ENCODE measurements around the gene AGMO. TPM values are rescaled to one million over a fixed set of nuclear protein-coding genes. Genes with fewer than 3 reads are reported as not detected.

Gene AGMO
- total RNA-seq, 1 experiment from 2014 or later: 0.11 TPM

GRCh38 chr7:15475808-15476530 lies 85.8 kb downstream of the AGMO start:
- ChIA-PET POLR2A (ENCODE audit: unreplicated experiment) (no interaction called here), CTCF (no interaction called here)
- Histone ChIP-seq H3K4me3 (ENCODE audit: low read length) (no peak overlapping the region), H3K27me3 (ENCODE audit: low read length) (peaks cover 11% of the 10 kb centered on the region; the same call in 1 of the 2 replicates), H3K9me2 (replicated peaks; ENCODE audit: low read length) (no peaks in the 10 kb centered on the region), H3K4me2 (ENCODE audit: low read length) (no peak overlapping the region), H3K36me3 (ENCODE audit: low read depth, low read length) (no peaks in the 10 kb centered on the region), H2AFZ (ENCODE audit: low read length) (no peak overlapping the region), H3K9ac (ENCODE audit: low read length) (no peak overlapping the region), H3K27ac (ENCODE audit: low read length) (no peak overlapping the region), H3K9me3 (ENCODE audit: low read length) (no peaks in the 10 kb centered on the region), H3K79me2 (ENCODE audit: low read length) (no peaks in the 10 kb centered on the region), H3K4me1 (ENCODE audit: insufficient read depth, low read length) (no peaks in the 10 kb centered on the region), H3F3A (ENCODE audit: low read length, unreplicated experiment) (no peaks in the 10 kb centered on the region), H4K20me1 (ENCODE audit: low read length) (no peaks in the 10 kb centered on the region)
- no TSS peak for BruUV-seq (replicated peaks)
- intact Hi-C loops (cut with micrococcal nuclease): no loop called here
- TF ChIP-seq CTCF (conservative IDR thresholded peaks at IDR 0.05; ENCODE audit: low read depth, low read length) (no peak), EZH2 (IDR thresholded peaks at IDR 0.05; ENCODE audit: low read length, unreplicated experiment) (no peak), EZH2phosphoT487 (IDR thresholded peaks at IDR 0.05; ENCODE audit: borderline replicate concordance, low read length) (no peak)
- ATAC-seq: no peak
- no peak for DNase-seq

DNA sequence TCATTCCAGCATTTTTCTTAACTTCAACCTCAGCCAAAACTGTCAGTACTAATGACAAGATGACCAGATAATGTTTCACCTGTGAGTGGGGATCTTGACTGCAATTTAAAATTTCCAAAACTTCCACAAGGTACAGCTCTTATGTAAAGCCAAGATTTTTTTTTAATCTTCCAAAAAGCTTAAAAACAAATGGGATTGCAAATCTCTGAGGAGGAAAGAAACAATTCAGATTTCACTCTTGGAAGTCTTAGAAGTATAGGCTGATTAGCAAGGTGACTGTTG lies 90.2 kb downstream of the AGMO start:
- no TSS peak for BruUV-seq (replicated peaks)
- Histone ChIP-seq H3K79me2 (ENCODE audit: low read length) (no peaks in the 10 kb centered on the region), H3K9me3 (ENCODE audit: low read length) (no peaks in the 10 kb centered on the region), H3K4me2 (ENCODE audit: low read length) (no peak overlapping the region), H3K4me3 (ENCODE audit: low read length) (no peak overlapping the region), H3K4me1 (ENCODE audit: insufficient read depth, low read length) (no peaks in the 10 kb centered on the region), H3K36me3 (ENCODE audit: low read depth, low read length) (no peaks in the 10 kb centered on the region), H4K20me1 (ENCODE audit: low read length) (no peaks in the 10 kb centered on the region), H3K27ac (ENCODE audit: low read length) (no peak overlapping the region), H3K9ac (ENCODE audit: low read length) (no peak overlapping the region), H3K9me2 (replicated peaks; ENCODE audit: low read length) (no peaks in the 10 kb centered on the region), H3F3A (ENCODE audit: low read length, unreplicated experiment) (no peaks in the 10 kb centered on the region), H3K27me3 (ENCODE audit: low read length) (no peaks in the 10 kb centered on the region), H2AFZ (ENCODE audit: low read length) (no peak overlapping the region)
- ChIA-PET POLR2A (ENCODE audit: unreplicated experiment) (interaction anchor here (0.7 kb wide), 1 partner anchor 10 kb away, joined by 4 read pairs; no protein-coding TSS in a partner anchor), CTCF (no interaction called here)
- TF ChIP-seq EZH2phosphoT487 (IDR thresholded peaks at IDR 0.05; ENCODE audit: borderline replicate concordance, low read length): no peak
- no peak for TF ChIP-seq CTCF (conservative IDR thresholded peaks at IDR 0.05; ENCODE audit: low read depth, low read length)
- no peak for TF ChIP-seq EZH2 (IDR thresholded peaks at IDR 0.05; ENCODE audit: low read length, unreplicated experiment)
- ATAC-seq (no peak; the same call in 1 of the 2 replicates), DNase-seq (no peak)
- intact Hi-C loops (cut with micrococcal nuclease): no loop called here

Measured in PC-3 (cell line).